HepG2 (cell line): ENCODE data around the gene NSMCE1. TPM values are rescaled to one million over a fixed set of nuclear protein-coding genes. Genes with fewer than 3 reads are reported as not detected.

Source experiments
- ATAC-seq: fragments of 200-7000 bp; cut with Tn5 transposase; 3 replicates; pipeline ENCODE4 v1.9.1; 2020; ENCODE audit warnings: mild to moderate bottlenecking, moderate library complexity
- BruUV-seq: library from RNA; stranded (reverse); fragments of 400-500 nt; replicated peaks from 2 replicates; lab custom pipeline; 2021; lab: Mats Ljungman, UMichigan
- CTCF ChIA-PET: fragments of 300-600 bp; formaldehyde crosslinking; extraction: SDS; loops from one replicate; lab custom pipeline; 2021; ENCODE audit warnings: low total read pairs, inconsistent platforms, low intra/inter-chr PET ratio; lab: Yijun Ruan, JAX
- POLR2A ChIA-PET: fragments of 350-600 bp; sonication (Branson Sonifier 250); formaldehyde crosslinking; loops from one replicate; lab custom pipeline; 2020; ENCODE audit warnings: antibody characterized with exemption, inconsistent platforms; lab: Yijun Ruan, JAX
- DNase-seq: peaks from one replicate; pipeline ENCODE4 v3.0.0-alpha.2; 2015; ENCODE audit warnings: low spot score
- FAIRE-seq: peaks from 3 replicates; lab custom pipeline; 2011; peaks lifted over from hg19 to GRCh38; lab: Jason Lieb, UNC
- H2AFZ ChIP-seq: one replicate; pipeline ENCODE4 v1.6.1; 2011; ENCODE audit warnings: low read length, inconsistent platforms
- H3K27ac ChIP-seq: fragments of 300-600 bp; 3 replicates; pipeline ENCODE4 v1.8.0; 2011; ENCODE audit warnings: mixed run types, mild to moderate bottlenecking, mixed read lengths, low read length, inconsistent platforms; ENCODE audit not compliant: insufficient read depth; ENCODE audit errors: extremely low read length
- H3K27me3 ChIP-seq, 2 experiments: fragments of 200-600 bp in 1 of 2; 2 replicates in 1 of 2; 3 replicates in 1 of 2; pipeline versions ENCODE4 v1.6.0 to v1.8.0; 2011; ENCODE audit warnings: low read length in 2 of 2, mild to moderate bottlenecking in 2 of 2, moderate library complexity in 2 of 2, inconsistent platforms in 1 of 2; ENCODE audit not compliant: insufficient read depth in 2 of 2, control insufficient read depth in 1 of 2
- H3K36me3 ChIP-seq, 2 experiments: fragments of 200-600 bp in 1 of 2; replicated peaks in 1 of 2; 2 replicates in 1 of 2; 3 replicates in 1 of 2; pipeline versions ENCODE4 v1.5.1 to v1.8.0; 2011; ENCODE audit warnings: low read length in 2 of 2, inconsistent platforms in 1 of 2; ENCODE audit not compliant: insufficient read depth in 2 of 2, control insufficient read depth in 1 of 2
- H3K4me1 ChIP-seq: 2 replicates; pipeline ENCODE4 v1.5.1; 2012; ENCODE audit warnings: low read length, inconsistent platforms; ENCODE audit not compliant: insufficient read depth
- H3K4me2 ChIP-seq: 2 replicates; pipeline ENCODE4 v1.6.0; 2011; ENCODE audit warnings: low read depth, low read length, inconsistent platforms
- H3K4me3 ChIP-seq, 3 experiments: fragments of 200-600 bp in 1 of 3; sonication (generic), shearing (Covaris generic) in 1 of 3; replicated peaks in 1 of 3; 2 replicates each; pipeline ENCODE4 v1.5.1; 2011 to 2016; ENCODE audit warnings: low read length in 3 of 3, inconsistent platforms in 2 of 3, low read depth in 2 of 3, mild to moderate bottlenecking in 2 of 3, control low read depth in 1 of 3, mixed read lengths in 1 of 3; ENCODE audit not compliant: insufficient read depth in 1 of 3
- H3K79me2 ChIP-seq: one replicate; pipeline ENCODE4 v1.6.1; 2011; ENCODE audit warnings: low read length, inconsistent platforms; ENCODE audit not compliant: insufficient read depth
- H3K9ac ChIP-seq: 2 replicates; pipeline ENCODE4 v1.6.0; 2011; ENCODE audit warnings: mild to moderate bottlenecking, low read depth, low read length, inconsistent platforms; ENCODE audit not compliant: insufficient read depth
- H3K9me3 ChIP-seq: 2 replicates; pipeline ENCODE4 v1.5.1; 2012; ENCODE audit warnings: mild to moderate bottlenecking, low read length
- H4K20me1 ChIP-seq: 2 replicates; pipeline ENCODE4 v1.6.0; 2011; ENCODE audit warnings: inconsistent platforms, mild to moderate bottlenecking, low read length, moderate library complexity; ENCODE audit not compliant: insufficient read depth
- EP300 ChIP-seq, 3 experiments: sonication (generic) in 1 of 3; formaldehyde crosslinking in 1 of 3; IDR thresholded peaks; 2 replicates each; pipeline versions ENCODE4 v1.5.1 to v1.6.1; 2011 to 2020; ENCODE audit warnings: low read depth in 2 of 3, low read length in 2 of 3, borderline replicate concordance in 1 of 3, improper control_type of control experiment in 1 of 3, mild to moderate bottlenecking in 1 of 3, missing genetic modification reagents in 1 of 3, moderate library complexity in 1 of 3
- NCOA5 ChIP-seq: sonication (generic); formaldehyde crosslinking; IDR thresholded peaks from 2 replicates; pipeline ENCODE4 v1.4.0; 2020; ENCODE audit warnings: missing genetic modification reagents
- NFKBIZ ChIP-seq: IDR thresholded peaks from 2 replicates; pipeline ENCODE4 v1.6.1; 2018; ENCODE audit warnings: missing genetic modification reagents, missing compliant biosample characterization
- POGZ ChIP-seq: sonication (generic); formaldehyde crosslinking; IDR thresholded peaks from 2 replicates; pipeline ENCODE4 v1.4.0; 2020; ENCODE audit warnings: mild to moderate bottlenecking, missing genetic modification reagents
- RARA ChIP-seq: IDR thresholded peaks from 2 replicates; pipeline ENCODE4 v1.6.1; 2016; ENCODE audit warnings: missing genetic modification reagents, missing compliant biosample characterization
- RBFOX2 ChIP-seq: fragments of 200-400 bp; formaldehyde crosslinking; IDR thresholded peaks from 2 replicates; pipeline ENCODE4 v1.6.1; 2017; ENCODE audit warnings: low read depth, mild to moderate bottlenecking, low read length
- STAT5B ChIP-seq: sonication (generic); formaldehyde crosslinking; IDR thresholded peaks from 2 replicates; pipeline ENCODE4 v1.4.0; 2020; ENCODE audit warnings: missing genetic modification reagents
- ZBTB38 ChIP-seq: sonication (generic); formaldehyde crosslinking; IDR thresholded peaks from 2 replicates; pipeline ENCODE4 v1.5.1; 2020; ENCODE audit warnings: mild to moderate bottlenecking, missing genetic modification reagents
- ZFP1 ChIP-seq: IDR thresholded peaks from 2 replicates; pipeline ENCODE4 v1.6.1; 2016
- ZKSCAN8 ChIP-seq: IDR thresholded peaks from 2 replicates; pipeline ENCODE4 v1.6.1; 2016; ENCODE audit warnings: borderline replicate concordance, missing genetic modification reagents, missing compliant biosample characterization
- ZNF138 ChIP-seq: sonication (generic); formaldehyde crosslinking; IDR thresholded peaks from 2 replicates; pipeline ENCODE4 v1.5.0; 2020; ENCODE audit warnings: mild to moderate bottlenecking, low read depth, missing genetic modification reagents
- ZNF605 ChIP-seq: sonication (generic); formaldehyde crosslinking; IDR thresholded peaks from 2 replicates; pipeline ENCODE4 v1.8.0; 2022; ENCODE audit warnings: mild to moderate bottlenecking, missing genetic modification reagents
- WGBS: methylation state at CpG from one replicate; pipeline ENCODE4 v1.1.6; 2017; ENCODE audit warnings: low lambda C conversion rate; 5-methylcytosine and 5-hydroxymethylcytosine counted together
- in situ Hi-C: cut with HindIII; loops from 2 replicates; pipeline ENCODE4 v1.10.0; 2017; ENCODE audit warnings: low pct_unique_long_range_greater_than_20kb; ENCODE audit not compliant: extremely low pct_ligation_motif_present
- intact Hi-C: fragments of 100-400 bp; cut with micrococcal nuclease; formaldehyde crosslinking; loops from one replicate; pipeline ENCODE4 v1.10.0; 2022; ENCODE audit not compliant: unreplicated experiment
- polyA plus RNA-seq, 8 experiments: library from polyadenylated mRNA; depleted of rRNA in 3 of 8; stranded (reverse) in 7 of 8; unstranded in 1 of 8; fragments of >200 nt; fragmentation: Illumina TruSeq in 4 of 8; extraction: Trizol in 4 of 8; gene quantifications; 2 replicates each; pipeline versions ENCODE4 v1.2.1 to v1.2.3, GENCODE V29; 2011 to 2016; ENCODE audit warnings: low read depth in 4 of 8, missing spikeins in 1 of 8, mixed read lengths in 1 of 8; ENCODE audit not compliant: insufficient read depth in 1 of 8
- total RNA-seq, 5 experiments: library from RNA; depleted of rRNA; stranded (reverse); fragments of >200 nt; fragmentation: Illumina TruSeq; extraction: Trizol; gene quantifications; 2 replicates each; pipeline ENCODE4 v1.2.3, GENCODE V29; 2016; ENCODE audit warnings: low read depth in 1 of 5
- TF ChIP-seq, protein P1 (sequence below): sonication (generic); formaldehyde crosslinking; IDR thresholded peaks from 2 replicates; pipeline ENCODE4 v1.5.0; 2020; ENCODE audit warnings: mild to moderate bottlenecking, missing genetic modification reagents
- TF ChIP-seq, protein P2 (sequence below): conservative IDR thresholded peaks from 2 replicates; pipeline ENCODE4 v1.6.1; 2018; ENCODE audit warnings: missing genetic modification reagents
- TF ChIP-seq, protein P3 (sequence below): sonication (generic); formaldehyde crosslinking; IDR thresholded peaks from 2 replicates; pipeline ENCODE4 v1.4.0; 2020; ENCODE audit warnings: missing genetic modification reagents, mild to moderate bottlenecking, borderline replicate concordance
- TF ChIP-seq, protein P4 (sequence below): sonication (generic); formaldehyde crosslinking; IDR thresholded peaks from 2 replicates; pipeline ENCODE4 v1.4.0; 2020; ENCODE audit warnings: missing genetic modification reagents
- TF ChIP-seq, protein P5 (sequence below): sonication (generic); formaldehyde crosslinking; IDR thresholded peaks from 2 replicates; pipeline ENCODE4 v1.4.0; 2020; ENCODE audit warnings: low read depth, mild to moderate bottlenecking, missing genetic modification reagents

Gene NSMCE1
- total and polyA plus RNA-seq, 2 of the 13 experiments (the other 11 are each of a cell fraction or from before 2014, with no cell fraction given), result 42.7 to 52.9 TPM

DNA sequence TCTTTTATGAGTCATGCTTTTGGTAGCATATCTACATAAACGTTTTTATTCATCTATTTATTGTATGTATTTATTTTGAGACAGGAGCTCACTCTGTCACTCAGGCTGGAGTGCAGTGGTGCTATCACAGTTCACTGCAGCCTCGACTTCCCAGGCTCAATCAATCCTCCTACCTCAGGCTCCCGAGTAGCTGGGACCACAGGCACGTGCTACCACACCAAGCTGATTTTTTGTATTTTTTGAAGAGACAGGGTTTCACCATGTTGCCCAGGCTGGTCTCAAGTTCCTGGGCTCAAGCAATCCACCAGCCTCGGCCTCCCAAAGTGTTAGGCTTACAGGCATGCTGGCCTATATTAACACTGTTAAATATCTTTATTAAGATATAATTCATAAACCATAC lies 24.8 kb upstream of the NSMCE1 start:
- FAIRE-seq, result no peak
- CTCF ChIA-PET, result no interaction called here
- no peaks in the 10 kb centered on the region for H3K4me1 ChIP-seq
- POLR2A ChIA-PET, result no interaction called here
- no peaks in the 10 kb centered on the region for H3K79me2 ChIP-seq
- 14% methylated on average over 5 of the region's 5 CpGs for WGBS
- H3K4me3 ChIP-seq, result no peak overlapping the region
- H3K27me3 ChIP-seq, result peaks cover 0 to 9% of the 10 kb centered on the region in 2 experiments; a peak in 1 of 5 replicates
- H3K9ac ChIP-seq, result no peak overlapping the region
- H3K9me3 ChIP-seq, result no peaks in the 10 kb centered on the region
- H3K4me2 ChIP-seq, result no peak overlapping the region
- no peak for ATAC-seq
- no TSS peak for BruUV-seq
- intact Hi-C loops, result no loop called here
- no peak for DNase-seq
- H2AFZ ChIP-seq, result no peak overlapping the region
- in situ Hi-C loops, result no loop called here
- no peaks in the 10 kb centered on the region for H4K20me1 ChIP-seq
- H3K36me3 ChIP-seq, result no peaks in the 10 kb centered on the region
- no peak overlapping the region for H3K27ac ChIP-seq
- TF ChIP-seq NCOA5 (no peak), ZKSCAN8 (CRISPR knock-in tag) (no peak), RBFOX2 (no peak), NFKBIZ (no peak), STAT5B (CRISPR knock-in tag) (no peak), ZNF605 (CRISPR knock-in tag) (no peak), ZFP1 (CRISPR knock-in tag) (no peak), RARA (CRISPR knock-in tag) (no peak), EP300 (IDR thresholded peaks at IDR 0.05; ENCODE audit: low read depth in 2 of 2, low read length in 2 of 2) (no peak), EP300 (CRISPR knock-in tag; IDR thresholded peaks at IDR 0.05; ENCODE audit: borderline replicate concordance) (no peak), ZBTB38 (CRISPR knock-in tag) (no peak), ZNF138 (CRISPR knock-in tag) (no peak), POGZ (no peak)
- TF ChIP-seq, protein P1, sequence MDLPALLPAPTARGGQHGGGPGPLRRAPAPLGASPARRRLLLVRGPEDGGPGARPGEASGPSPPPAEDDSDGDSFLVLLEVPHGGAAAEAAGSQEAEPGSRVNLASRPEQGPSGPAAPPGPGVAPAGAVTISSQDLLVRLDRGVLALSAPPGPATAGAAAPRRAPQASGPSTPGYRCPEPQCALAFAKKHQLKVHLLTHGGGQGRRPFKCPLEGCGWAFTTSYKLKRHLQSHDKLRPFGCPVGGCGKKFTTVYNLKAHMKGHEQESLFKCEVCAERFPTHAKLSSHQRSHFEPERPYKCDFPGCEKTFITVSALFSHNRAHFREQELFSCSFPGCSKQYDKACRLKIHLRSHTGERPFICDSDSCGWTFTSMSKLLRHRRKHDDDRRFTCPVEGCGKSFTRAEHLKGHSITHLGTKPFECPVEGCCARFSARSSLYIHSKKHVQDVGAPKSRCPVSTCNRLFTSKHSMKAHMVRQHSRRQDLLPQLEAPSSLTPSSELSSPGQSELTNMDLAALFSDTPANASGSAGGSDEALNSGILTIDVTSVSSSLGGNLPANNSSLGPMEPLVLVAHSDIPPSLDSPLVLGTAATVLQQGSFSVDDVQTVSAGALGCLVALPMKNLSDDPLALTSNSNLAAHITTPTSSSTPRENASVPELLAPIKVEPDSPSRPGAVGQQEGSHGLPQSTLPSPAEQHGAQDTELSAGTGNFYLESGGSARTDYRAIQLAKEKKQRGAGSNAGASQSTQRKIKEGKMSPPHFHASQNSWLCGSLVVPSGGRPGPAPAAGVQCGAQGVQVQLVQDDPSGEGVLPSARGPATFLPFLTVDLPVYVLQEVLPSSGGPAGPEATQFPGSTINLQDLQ (CRISPR knock-in tag), result no peak
- TF ChIP-seq, protein P2, sequence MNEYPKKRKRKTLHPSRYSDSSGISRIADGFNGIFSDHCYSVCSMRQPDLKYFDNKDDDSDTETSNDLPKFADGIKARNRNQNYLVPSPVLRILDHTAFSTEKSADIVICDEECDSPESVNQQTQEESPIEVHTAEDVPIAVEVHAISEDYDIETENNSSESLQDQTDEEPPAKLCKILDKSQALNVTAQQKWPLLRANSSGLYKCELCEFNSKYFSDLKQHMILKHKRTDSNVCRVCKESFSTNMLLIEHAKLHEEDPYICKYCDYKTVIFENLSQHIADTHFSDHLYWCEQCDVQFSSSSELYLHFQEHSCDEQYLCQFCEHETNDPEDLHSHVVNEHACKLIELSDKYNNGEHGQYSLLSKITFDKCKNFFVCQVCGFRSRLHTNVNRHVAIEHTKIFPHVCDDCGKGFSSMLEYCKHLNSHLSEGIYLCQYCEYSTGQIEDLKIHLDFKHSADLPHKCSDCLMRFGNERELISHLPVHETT (CRISPR knock-in tag), result no peak
- TF ChIP-seq, protein P3, sequence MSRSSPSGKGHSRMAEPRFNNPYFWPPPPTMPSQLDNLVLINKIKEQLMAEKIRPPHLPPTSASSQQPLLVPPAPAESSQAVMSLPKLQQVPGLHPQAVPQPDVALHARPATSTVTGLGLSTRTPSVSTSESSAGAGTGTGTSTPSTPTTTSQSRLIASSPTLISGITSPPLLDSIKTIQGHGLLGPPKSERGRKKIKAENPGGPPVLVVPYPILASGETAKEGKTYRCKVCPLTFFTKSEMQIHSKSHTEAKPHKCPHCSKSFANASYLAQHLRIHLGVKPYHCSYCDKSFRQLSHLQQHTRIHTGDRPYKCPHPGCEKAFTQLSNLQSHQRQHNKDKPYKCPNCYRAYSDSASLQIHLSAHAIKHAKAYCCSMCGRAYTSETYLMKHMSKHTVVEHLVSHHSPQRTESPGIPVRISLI (CRISPR knock-in tag), result no peak
- TF ChIP-seq, protein P4, sequence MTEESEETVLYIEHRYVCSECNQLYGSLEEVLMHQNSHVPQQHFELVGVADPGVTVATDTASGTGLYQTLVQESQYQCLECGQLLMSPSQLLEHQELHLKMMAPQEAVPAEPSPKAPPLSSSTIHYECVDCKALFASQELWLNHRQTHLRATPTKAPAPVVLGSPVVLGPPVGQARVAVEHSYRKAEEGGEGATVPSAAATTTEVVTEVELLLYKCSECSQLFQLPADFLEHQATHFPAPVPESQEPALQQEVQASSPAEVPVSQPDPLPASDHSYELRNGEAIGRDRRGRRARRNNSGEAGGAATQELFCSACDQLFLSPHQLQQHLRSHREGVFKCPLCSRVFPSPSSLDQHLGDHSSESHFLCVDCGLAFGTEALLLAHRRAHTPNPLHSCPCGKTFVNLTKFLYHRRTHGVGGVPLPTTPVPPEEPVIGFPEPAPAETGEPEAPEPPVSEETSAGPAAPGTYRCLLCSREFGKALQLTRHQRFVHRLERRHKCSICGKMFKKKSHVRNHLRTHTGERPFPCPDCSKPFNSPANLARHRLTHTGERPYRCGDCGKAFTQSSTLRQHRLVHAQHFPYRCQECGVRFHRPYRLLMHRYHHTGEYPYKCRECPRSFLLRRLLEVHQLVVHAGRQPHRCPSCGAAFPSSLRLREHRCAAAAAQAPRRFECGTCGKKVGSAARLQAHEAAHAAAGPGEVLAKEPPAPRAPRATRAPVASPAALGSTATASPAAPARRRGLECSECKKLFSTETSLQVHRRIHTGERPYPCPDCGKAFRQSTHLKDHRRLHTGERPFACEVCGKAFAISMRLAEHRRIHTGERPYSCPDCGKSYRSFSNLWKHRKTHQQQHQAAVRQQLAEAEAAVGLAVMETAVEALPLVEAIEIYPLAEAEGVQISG (CRISPR knock-in tag), result no peak
- TF ChIP-seq, protein P5, sequence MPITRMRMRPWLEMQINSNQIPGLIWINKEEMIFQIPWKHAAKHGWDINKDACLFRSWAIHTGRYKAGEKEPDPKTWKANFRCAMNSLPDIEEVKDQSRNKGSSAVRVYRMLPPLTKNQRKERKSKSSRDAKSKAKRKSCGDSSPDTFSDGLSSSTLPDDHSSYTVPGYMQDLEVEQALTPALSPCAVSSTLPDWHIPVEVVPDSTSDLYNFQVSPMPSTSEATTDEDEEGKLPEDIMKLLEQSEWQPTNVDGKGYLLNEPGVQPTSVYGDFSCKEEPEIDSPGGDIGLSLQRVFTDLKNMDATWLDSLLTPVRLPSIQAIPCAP, result no peak
